Measurements from ENCODE around the gene ZNF446. TPM values are rescaled to one million over a fixed set of nuclear protein-coding genes. Genes with fewer than 3 reads are reported as not detected.
"Not testable (repeated sequence)": the region's sequence is repeated elsewhere in the genome, so short reads cannot be mapped to it uniquely, and the experiment has no call there.

ZNF446 gene
- total RNA-seq, 2 donors from 2014 or later: 7.4 to 10.5 TPM

- Histone ChIP-seq H3K4me1 (peaks cover 5% of the 10 kb centered on the region), H3K4me3 (peak overlapping the region; percentile 72), H3K36me3 (no peaks in the 10 kb centered on the region), H3K9ac (ENCODE audit: low read depth in 2 of 2, low read length in 2 of 2) (peak overlapping the region in 1 of 2 donors; percentile 30), H3K9me3 (no peaks in the 10 kb centered on the region), H3K27me3 (no peaks in the 10 kb centered on the region), H3K27ac (peak overlapping the region; percentile 65)
- no peak for DNase-seq
- no peak for TF ChIP-seq CTCF (IDR thresholded peaks at IDR 0.05)
- intact Hi-C loops (cut with DNase I): no loop called here
Measured at GRCh38 chr19:58440556-58440955, 35.6 kb upstream of the ZNF446 start.

- H3K4me3 ChIP-seq; intact Hi-C loops (cut with DNase I); H3K36me3 ChIP-seq; H3K9me3 ChIP-seq; H3K27ac ChIP-seq; H3K9ac ChIP-seq (ENCODE audit: low read depth in 2 of 2, low read length in 2 of 2); H3K27me3 ChIP-seq; H3K4me1 ChIP-seq; DNase-seq: not testable (repeated sequence)
Measured at GRCh38 chr19:58442986-58443385, 33.2 kb upstream of the ZNF446 start.

- H3K27ac ChIP-seq; H3K27me3 ChIP-seq; DNase-seq; H3K9me3 ChIP-seq; H3K4me3 ChIP-seq; H3K9ac ChIP-seq (ENCODE audit: low read depth in 2 of 2, low read length in 2 of 2); H3K36me3 ChIP-seq; H3K4me1 ChIP-seq; intact Hi-C loops (cut with DNase I): not testable (repeated sequence)
Measured at GRCh38 chr19:58448860-58449259, 27.3 kb upstream of the ZNF446 start.

GRCh38 chr19:58449980-58450379 lies 26.2 kb upstream of the ZNF446 start:
- H3K9ac ChIP-seq (ENCODE audit: low read depth in 2 of 2, low read length in 2 of 2); H3K36me3 ChIP-seq; H3K4me1 ChIP-seq; intact Hi-C loops (cut with DNase I); H3K4me3 ChIP-seq; H3K27ac ChIP-seq; H3K9me3 ChIP-seq; H3K27me3 ChIP-seq; DNase-seq: not testable (repeated sequence)

GRCh38 chr19:58450856-58451357 lies 25.2 kb upstream of the ZNF446 start:
- Histone ChIP-seq H3K4me3 (peak overlapping the region; percentile 74), H3K27ac (no peak overlapping the region), H3K9ac (ENCODE audit: low read depth in 2 of 2, low read length in 2 of 2) (peak overlapping the region in 1 of 2 donors; percentile 72), H3K4me1 (peaks cover 6% of the 10 kb centered on the region), H3K27me3 (no peaks in the 10 kb centered on the region), H3K36me3 (no peaks in the 10 kb centered on the region), H3K9me3 (no peaks in the 10 kb centered on the region)
- intact Hi-C loops (cut with DNase I): no loop called here
- DNase-seq: peak; percentile 68
- TF ChIP-seq CTCF (IDR thresholded peaks at IDR 0.05): no peak

- peak within 1 kb of the TSS; percentile 72 to 74 for H3K9ac ChIP-seq (ENCODE audit: low read depth in 2 of 2, low read length in 2 of 2)
- H3K4me1 ChIP-seq: peaks cover 6% of the 10 kb centered on the region
- intact Hi-C loops (cut with DNase I): no loop called here
- peak within 1 kb of the TSS; percentile 74 for H3K4me3 ChIP-seq
- no peak for TF ChIP-seq CTCF (IDR thresholded peaks at IDR 0.05)
- no peak within 1 kb of the TSS for H3K27ac ChIP-seq
- no peaks in the 10 kb centered on the region for H3K27me3 ChIP-seq
- peak; percentile 97 for DNase-seq
- no peaks in the 10 kb centered on the region for H3K36me3 ChIP-seq
- no peaks in the 10 kb centered on the region for H3K9me3 ChIP-seq
Measured at GRCh38 chr19:58451358-58452101, 24.6 kb upstream of the ZNF446 start, which contains the start of gene ZNF324B. Gene ZNF324B (plus strand): TSS chr19:58451622. CDS start chr19:58453702, 2,080 bp downstream.

GRCh38 chr19:58453743-58454142 lies 22.4 kb upstream of the ZNF446 start:
- Histone ChIP-seq H3K9ac (ENCODE audit: low read depth in 2 of 2, low read length in 2 of 2) (peak overlapping the region in 1 of 2 donors; percentile 24), H3K36me3 (no peaks in the 10 kb centered on the region), H3K9me3 (no peaks in the 10 kb centered on the region), H3K27ac (no peak overlapping the region), H3K4me3 (no peak overlapping the region), H3K4me1 (peaks cover 6% of the 10 kb centered on the region), H3K27me3 (no peaks in the 10 kb centered on the region)
- no peak for TF ChIP-seq CTCF (IDR thresholded peaks at IDR 0.05)
- intact Hi-C loops (cut with DNase I): no loop called here
- no peak for DNase-seq

Data from colonic mucosa (tissue), 4 donors.